Kidney epithelial cell (primary cell): ENCODE data around the gene SCLY. TPM values are rescaled to one million over a fixed set of nuclear protein-coding genes. Genes with fewer than 3 reads are reported as not detected.

ENCODE experiments used
- DNase-seq: peaks from one replicate; pipeline ENCODE4 v3.0.0-alpha.2; 2010; ENCODE audit warnings: low read depth
- H3K27me3 ChIP-seq: 2 replicates; pipeline ENCODE4 v1.6.0; 2011; ENCODE audit warnings: low read length; ENCODE audit not compliant: control insufficient read depth, insufficient read depth
- H3K36me3 ChIP-seq: 2 replicates; pipeline ENCODE4 v1.5.1; 2011; ENCODE audit warnings: low read length; ENCODE audit not compliant: control insufficient read depth, insufficient read depth
- H3K4me3 ChIP-seq: 2 replicates; pipeline ENCODE4 v1.5.1; 2011; ENCODE audit warnings: low read depth, mild to moderate bottlenecking, control low read depth, low read length
- total RNA-seq: library from RNA; depleted of rRNA; stranded (reverse); fragments of >200 nt; gene quantifications from 2 replicates; pipeline ENCODE4 v1.2.3, GENCODE V29; 2015
- TF ChIP-seq, protein P1 (sequence below): IDR thresholded peaks from 2 replicates; pipeline ENCODE4 v1.5.1; 2011; ENCODE audit warnings: mild to moderate bottlenecking, moderate library complexity, low read length, control low read depth, inconsistent platforms; ENCODE audit not compliant: insufficient read depth, poor library complexity, severe bottlenecking

SCLY gene
- total RNA-seq, 1 donor from 2014 or later, result 32.1 TPM

DNA sequence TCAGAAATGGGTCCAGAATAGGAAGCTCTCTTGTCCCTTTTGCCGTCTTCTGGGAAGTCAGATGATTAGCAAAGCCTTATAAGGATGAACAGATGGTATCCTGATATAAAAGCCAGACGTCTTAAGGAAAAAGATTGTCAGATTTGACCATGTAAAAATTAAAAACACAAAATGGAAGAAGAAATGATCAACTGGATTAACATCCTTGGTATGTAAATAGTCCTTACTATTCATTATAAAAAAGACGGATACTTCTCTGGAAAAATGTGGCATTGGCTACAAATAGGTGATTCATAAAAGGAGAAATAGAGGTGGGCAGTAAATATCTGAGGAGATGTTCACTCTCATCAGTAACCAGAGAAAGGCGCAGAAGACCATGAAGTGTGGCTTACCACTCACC lies 33.7 kb upstream of the SCLY start:
- Histone ChIP-seq H3K36me3 (no peaks in the 10 kb centered on the region), H3K4me3 (no peak overlapping the region), H3K27me3 (no peaks in the 10 kb centered on the region)
- no peak for DNase-seq
- TF ChIP-seq, protein P1, sequence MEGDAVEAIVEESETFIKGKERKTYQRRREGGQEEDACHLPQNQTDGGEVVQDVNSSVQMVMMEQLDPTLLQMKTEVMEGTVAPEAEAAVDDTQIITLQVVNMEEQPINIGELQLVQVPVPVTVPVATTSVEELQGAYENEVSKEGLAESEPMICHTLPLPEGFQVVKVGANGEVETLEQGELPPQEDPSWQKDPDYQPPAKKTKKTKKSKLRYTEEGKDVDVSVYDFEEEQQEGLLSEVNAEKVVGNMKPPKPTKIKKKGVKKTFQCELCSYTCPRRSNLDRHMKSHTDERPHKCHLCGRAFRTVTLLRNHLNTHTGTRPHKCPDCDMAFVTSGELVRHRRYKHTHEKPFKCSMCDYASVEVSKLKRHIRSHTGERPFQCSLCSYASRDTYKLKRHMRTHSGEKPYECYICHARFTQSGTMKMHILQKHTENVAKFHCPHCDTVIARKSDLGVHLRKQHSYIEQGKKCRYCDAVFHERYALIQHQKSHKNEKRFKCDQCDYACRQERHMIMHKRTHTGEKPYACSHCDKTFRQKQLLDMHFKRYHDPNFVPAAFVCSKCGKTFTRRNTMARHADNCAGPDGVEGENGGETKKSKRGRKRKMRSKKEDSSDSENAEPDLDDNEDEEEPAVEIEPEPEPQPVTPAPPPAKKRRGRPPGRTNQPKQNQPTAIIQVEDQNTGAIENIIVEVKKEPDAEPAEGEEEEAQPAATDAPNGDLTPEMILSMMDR, result no peak

DNA sequence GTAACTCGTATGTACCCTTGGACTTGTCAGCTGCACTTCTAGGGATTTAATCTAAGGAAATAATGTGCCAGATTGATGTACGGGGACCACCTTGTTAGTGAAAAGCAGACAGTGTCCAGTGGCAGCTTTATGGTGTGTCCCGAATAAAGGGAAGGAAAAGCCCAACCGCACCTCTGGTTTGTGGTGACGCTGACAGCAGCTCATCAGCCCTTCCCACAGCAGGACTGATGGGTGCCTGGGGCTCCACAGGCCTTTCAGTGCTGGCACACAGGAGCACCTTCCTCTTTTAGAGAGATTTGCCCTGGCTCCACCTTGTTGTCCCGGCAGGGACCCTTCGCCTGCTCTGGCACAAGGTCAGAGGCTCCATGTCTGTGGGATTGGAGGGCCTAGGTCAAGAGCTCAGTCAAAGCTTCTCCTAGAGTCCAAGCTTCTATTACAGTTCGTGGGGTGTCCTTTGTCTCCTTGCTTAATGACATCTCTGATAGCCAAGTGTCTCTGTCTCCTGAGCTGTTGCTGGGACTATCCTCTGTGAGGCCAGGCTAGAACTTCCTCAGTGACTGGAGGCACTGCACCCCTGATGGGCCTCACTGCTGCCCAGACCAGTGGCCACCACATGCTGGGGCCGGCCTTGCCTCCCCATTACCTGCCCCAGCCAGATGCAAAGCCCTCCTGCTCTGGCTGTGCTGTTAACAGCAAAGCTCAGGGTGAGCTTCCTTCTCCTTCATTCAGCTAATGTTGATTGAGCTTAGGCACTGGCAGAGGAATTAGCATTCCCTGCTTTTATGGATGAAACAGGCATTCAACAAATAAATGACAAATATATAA lies 33.0 kb upstream of the SCLY start:
- TF ChIP-seq, protein P1, result no peak
- H3K4me3 ChIP-seq, result no peak overlapping the region
- no peaks in the 10 kb centered on the region for H3K36me3 ChIP-seq
- H3K27me3 ChIP-seq, result no peaks in the 10 kb centered on the region
- no peak for DNase-seq

DNA sequence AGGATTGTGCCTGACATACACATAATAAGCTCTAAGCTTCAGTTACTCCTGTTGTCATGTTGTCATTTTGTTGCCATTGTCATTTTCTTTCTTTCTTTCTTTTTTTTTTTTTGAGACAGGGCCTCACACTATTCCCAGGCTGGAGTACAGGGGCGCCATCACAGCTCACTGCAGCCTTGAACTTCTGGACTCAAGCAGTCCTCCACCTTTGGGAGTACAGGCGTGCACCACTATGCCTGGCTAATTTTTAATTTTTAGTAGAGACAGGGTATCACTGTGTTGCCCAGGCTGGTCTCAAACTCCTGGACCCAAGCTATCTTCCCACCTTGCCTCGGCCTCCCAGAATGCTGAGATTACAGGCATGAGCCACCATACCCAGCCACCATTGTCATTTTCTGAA lies 30.9 kb upstream of the SCLY start:
- no peak for DNase-seq
- TF ChIP-seq, protein P1, result no peak
- no peaks in the 10 kb centered on the region for H3K36me3 ChIP-seq
- H3K27me3 ChIP-seq, result no peaks in the 10 kb centered on the region
- no peak overlapping the region for H3K4me3 ChIP-seq

DNA sequence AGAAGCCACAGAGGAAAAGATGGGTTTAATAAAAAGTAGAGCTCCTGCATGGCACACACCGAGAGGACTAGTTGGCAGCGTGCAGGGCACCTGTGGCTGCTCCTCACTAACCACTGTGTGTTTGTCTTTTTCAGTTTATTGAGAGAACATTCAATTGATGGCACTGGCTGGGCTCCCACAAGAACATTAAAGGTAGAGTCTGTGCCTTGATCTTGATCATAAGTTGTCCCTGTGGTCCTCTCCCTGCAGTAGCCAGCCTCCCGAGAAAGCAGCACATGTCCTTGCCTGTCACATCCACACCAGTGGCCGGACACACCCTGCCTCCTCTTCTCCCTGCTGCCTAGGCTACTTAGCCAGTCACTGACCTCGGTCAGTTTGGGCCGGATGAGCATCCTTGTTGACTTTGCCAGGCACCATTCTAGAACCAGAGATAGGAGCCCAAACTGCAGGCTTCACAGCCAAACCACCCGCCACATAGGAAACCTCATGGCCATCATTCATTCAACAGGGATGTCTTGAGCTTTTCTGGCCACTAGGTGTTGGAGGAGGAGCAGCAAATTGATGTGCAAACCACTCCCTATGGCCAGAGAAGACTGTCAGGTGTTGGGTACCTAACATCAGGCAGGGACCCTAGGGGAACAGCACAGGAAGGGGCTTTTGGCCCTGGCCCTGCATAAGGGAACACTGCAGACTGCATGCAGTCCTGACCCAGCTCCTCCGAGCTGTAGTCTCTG lies 30.2 kb upstream of the SCLY start:
- H3K27me3 ChIP-seq, result no peaks in the 10 kb centered on the region
- no peak overlapping the region for H3K4me3 ChIP-seq
- no peak for DNase-seq
- H3K36me3 ChIP-seq, result no peaks in the 10 kb centered on the region
- TF ChIP-seq, protein P1, result no peak

DNA sequence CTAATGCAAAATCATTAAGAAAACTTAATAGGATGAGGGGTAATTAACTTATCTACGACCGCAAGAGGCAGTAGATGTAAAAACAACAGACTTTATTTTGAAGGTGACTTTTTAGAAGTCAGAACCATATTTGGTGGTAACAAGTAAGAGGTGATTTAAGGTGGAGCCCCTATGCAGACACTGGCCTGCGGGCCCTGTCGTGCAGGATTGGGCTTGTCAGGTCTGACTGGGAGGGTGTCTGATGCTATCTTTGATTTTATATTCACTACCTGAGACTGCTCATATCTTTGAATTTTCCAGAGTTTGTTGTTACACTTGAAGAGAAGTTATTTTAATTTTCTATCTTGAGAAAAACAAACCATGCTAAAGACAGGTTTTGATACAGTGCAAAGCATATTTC lies 29.1 kb upstream of the SCLY start:
- H3K36me3 ChIP-seq, result no peaks in the 10 kb centered on the region
- TF ChIP-seq, protein P1, result no peak
- H3K27me3 ChIP-seq, result no peaks in the 10 kb centered on the region
- DNase-seq, result no peak
- H3K4me3 ChIP-seq, result no peak overlapping the region
